GM10847 (cell line): ENCODE measurements around the gene TMC4.

Experiments
- POLR2A ChIP-seq: IDR thresholded peaks from 2 replicates; pipeline ENCODE4 v1.6.1; 2011; ENCODE audit not compliant: insufficient read length; ENCODE audit errors: extremely low read depth

TMC4 gene

DNA sequence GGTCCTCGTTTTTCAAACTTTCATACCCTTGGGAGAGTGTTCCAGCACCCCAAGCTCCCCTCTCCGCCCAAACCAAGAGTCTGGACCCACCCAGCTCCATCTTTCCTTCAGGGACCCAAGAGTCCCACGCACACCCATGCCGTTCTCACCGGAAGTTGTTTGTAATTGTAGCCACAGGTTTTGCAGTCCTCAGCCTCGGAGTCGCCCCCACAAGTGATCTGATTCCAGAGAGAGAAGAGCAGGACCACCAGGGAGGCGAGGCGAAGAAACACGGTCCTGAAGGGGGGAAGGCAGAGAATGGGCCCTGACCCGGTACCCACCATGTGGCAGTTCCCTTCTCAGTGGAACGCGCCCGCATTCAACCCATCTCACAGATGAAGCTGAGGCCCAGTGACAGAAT is 10.1 kb downstream of the TMC4 start:
- TF ChIP-seq POLR2A, result no peak

DNA sequence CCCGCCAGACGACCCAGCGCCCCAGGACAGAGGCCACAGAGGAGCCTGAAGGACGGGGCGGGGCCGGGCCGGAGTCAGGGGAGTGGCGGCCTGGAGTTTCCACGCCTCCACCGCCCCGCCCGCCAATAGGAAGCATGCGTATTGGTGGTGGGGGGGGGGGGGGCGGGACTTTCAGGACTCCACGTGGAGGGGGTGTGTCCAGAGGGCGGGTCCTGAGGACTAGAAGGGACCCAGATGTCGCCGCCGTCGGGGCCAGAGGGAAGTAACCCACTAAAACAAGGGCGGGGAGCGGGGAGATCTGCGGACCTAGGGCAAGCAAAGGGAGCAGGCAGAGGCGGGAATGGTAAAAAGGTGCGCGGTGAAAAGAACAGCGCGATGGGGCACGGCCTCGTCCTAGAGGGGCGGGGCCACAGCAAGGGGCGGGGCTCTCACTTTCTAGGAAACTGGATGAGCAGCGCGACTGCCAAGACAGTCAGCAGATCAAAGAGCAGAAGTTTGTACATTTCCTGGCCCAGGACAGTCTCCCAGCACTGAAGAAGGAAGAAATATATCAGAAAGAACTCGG is 10.6 kb downstream of the TMC4 start:
- no peak for TF ChIP-seq POLR2A

DNA sequence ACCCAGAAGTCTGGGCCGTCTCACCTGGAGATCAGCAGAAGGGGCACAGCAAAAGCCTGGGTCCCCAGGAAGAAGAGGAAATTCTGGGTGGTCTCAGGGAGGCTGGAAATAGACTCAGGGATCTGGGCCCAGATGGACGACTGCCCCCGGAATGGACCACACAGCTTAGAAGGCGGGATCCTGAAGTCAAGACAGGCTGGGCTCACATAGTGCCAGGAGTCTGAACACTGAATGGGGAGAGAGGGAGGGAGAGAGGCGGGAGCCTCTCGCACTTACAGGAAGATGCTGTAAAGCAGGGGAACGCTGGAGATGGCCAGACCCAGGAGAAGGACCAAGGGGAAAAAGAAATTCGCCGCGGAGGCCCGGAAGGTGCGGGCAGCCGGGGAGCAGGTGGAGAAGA is 12.1 kb downstream of the TMC4 start:
- TF ChIP-seq POLR2A, result no peak

DNA sequence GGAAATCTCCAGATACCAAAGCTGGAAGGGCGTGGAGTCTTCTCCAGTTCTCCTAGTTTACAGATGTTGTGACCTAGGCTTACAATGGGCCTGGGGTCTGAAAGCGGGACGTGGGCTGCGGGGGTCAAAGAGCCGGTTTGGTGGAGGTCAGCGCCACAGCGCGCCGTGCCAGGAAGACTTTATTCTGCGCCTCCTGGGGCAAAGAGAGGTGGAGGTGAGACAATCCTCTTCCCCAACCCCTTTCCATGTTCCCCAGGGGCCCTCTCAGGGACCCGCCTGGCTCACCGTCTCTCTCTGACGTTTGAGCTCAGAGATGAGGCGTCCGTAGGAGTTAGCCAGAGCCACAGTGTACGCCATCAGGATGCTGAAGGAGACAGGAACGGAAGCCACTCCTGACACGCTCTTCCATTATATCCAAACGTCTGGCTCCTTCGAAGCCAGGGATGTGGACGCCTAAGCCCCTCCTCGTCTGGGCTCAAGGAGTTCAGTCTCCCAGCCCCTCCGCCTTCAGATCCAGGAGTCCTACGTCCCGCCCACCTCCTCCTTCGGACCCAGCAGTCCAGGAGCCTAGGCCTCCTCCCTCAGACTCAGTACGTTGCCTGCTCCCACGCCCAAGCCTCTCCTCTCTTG is 12.7 kb downstream of the TMC4 start:
- TF ChIP-seq POLR2A, result no peak

DNA sequence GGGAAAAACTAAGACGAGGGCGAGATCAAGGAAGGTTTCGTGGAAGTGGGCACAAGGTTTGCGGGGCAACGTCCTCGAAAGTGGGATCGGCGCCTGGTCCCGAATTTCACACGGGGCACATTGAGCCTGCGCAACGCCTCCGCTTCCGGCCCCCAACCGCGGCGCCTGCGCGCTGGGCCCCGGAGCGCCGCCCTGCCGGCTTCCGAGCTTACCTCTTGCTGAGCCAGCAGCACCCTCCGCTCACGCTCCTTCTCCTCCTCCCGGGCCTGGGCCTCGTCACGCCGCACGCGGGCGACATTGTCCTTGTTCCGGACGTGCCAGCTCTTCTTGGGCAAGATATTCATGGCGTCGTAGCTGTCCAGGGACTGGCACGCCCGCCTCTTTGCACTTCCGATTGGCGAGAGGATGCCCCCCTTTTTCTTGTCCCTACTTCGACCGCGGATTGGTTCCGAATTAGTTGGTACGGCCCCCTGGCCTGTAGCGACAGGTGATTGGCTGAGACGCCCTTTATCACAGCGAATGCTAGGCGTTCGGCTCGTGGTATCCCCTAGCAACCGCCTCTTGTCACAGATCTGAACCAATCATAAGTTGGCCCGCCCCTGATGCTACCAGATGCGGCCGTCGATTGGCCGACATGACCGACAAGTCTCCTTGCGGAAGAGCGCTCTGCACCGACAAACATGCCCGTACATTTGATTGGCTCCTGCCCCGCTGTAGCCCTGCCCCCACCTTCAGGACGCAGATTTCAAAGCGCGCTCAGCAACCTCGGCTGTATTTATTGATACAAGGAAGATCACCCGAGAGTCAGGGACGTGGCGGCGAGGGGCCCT is 13.4 kb downstream of the TMC4 start, which contains the start of gene LENG1:
Gene LENG1, minus strand, starts transcription at position 370 of the 830 bp plus-strand sequence. Its CDS starts 26 bp downstream, at position 344.
- TF ChIP-seq POLR2A, result peak; percentile 82

DNA sequence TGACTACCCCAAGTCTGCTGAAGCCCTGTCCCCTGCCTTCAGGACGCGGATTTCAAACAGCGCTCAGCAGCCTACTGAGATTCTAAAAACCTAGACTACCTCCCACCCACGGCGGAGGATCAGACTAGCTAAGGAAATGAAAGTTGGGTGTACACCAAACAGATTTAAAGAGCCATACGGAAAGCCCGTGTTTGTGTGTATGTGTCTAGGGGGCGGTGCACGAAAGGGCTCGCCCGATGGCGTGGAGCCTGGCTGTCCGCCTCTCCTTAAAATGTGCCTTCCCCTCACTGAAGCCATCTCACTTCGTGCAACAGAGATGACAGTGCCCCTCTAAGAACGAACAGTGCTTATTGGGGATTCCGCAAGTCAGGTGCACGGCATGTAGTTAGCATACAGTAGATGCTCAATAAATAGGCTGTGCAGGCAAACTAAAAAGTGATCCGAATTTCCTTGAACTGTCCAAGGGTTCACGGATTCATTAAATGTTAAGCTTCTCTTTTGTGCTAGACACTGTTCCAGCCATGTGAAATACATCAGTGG is 14.1 kb downstream of the TMC4 start:
- no peak for TF ChIP-seq POLR2A

DNA sequence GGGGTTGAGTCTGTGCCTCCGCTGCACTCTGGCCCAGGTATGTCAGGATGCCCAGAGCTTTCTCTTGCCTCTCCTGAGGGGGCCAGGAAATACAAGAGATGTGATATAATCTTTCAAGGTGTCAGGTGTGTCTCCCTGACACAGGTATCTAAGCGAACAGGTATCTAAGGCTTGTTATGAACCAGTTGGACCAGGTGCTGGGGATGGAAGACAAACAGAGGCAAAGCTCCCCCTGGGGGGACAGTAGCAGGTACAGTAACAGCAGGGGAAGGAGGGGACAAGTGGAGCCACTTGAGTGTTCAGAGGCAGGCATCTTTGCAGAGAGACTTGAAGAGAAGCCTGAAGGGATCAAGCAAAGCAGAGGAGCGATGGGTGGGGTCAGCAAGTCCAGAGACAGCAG is 16.0 kb downstream of the TMC4 start:
- TF ChIP-seq POLR2A, result no peak

DNA sequence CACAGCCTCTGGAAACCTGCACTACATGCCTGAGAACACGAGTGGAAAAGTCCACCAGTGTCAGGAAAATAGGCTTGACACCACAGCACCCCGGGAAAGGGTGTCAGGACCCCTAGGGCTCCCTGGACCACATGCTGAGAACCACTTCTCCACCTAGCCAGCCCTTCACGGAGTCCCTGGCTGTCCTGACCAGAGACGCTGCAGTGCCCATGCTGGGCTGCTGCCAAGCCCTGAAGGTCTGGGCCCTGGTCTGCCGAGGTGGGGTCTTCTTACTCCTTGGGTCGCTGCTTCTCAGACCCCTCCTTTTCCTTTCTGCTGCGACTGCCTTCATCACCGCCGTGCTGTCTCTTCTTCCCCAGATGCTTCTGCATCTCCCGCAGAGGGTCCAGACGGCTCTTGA is 16.5 kb downstream of the TMC4 start:
- no peak for TF ChIP-seq POLR2A

DNA sequence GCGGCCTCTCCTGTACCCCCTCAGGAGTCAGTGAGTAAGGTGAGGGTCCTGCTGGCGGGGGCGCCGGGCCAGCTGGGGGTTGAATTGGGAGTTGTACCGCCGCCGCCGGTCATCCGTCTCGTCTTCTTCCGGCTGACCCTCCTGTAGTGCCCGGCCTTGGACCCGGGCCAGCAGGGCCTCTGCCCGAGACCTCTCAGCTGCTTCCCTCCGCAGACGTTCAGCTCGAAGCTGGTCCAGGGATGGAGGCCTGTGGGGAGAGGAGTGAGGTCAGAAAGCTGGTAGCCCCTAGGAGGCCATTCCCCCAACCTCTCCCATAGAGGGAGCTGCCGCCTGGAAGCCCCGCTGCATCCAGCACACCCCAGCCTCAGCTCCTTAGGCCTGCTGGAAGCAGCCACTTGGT is 17.3 kb downstream of the TMC4 start:
- TF ChIP-seq POLR2A, result no peak

DNA sequence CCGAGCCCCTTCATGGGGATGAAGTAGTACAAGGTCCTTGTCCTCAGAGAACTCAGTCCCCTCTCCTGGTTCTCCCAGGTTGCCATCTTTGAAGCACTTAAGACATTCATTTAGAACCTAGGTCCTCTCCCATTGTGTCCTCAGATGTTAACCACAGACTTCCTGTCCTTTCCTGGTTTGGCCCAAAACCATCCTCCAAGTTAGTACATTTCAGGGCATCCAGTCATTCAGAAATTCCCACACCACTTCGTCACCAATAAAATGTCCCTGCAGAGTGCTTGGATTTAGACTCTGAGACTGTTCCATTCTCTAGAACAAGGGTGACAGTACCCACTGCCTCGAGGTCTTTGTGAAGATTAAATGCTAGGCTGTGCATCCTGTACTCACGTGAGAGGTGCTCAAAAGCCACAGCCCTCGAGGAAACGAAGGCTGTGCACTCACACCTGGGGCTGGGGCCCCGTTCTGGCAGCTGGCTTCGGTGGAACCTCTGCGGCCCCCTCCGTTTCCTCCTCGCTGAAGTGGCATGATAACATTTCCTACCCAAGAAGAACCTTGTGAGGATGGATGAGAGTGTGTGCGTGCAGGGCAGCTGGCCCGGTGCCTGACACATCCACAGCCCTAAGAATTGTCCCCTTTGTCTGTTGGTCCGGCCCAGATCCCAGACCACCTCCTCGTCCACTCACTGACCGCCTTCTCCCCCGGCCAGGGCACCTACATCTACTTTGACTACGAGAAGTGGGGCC is 18.2 kb downstream of the TMC4 start:
- no peak for TF ChIP-seq POLR2A

DNA sequence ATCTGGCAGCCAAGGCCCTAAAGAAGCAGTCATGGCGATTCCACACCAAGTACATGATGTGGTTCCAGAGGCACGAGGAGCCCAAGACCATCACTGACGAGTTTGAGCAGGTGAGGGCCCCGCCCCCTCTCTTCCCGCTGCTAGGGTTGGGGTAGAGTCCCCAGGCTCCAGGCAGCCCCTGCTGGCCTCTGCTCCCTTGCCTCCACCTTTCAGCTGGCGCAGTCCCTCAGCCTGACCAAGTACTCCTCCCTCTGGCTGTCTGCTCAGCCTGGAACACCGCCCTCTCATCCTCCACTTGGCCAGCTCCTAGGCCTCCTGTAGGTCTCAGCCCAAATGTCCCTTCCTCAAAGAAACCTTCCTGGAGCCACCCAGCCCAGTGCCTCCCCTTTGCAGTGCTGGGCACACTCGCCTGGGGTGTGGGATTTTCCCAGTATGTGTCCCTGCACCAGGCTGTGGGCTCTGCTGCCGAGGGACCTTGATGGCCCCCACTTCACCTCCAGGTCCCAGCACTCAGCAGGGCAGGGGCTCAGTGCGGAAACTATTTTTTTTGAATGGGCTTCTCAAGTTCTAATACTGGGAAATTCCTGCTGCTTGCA is 19.1 kb downstream of the TMC4 start:
- TF ChIP-seq POLR2A, result no peak

DNA sequence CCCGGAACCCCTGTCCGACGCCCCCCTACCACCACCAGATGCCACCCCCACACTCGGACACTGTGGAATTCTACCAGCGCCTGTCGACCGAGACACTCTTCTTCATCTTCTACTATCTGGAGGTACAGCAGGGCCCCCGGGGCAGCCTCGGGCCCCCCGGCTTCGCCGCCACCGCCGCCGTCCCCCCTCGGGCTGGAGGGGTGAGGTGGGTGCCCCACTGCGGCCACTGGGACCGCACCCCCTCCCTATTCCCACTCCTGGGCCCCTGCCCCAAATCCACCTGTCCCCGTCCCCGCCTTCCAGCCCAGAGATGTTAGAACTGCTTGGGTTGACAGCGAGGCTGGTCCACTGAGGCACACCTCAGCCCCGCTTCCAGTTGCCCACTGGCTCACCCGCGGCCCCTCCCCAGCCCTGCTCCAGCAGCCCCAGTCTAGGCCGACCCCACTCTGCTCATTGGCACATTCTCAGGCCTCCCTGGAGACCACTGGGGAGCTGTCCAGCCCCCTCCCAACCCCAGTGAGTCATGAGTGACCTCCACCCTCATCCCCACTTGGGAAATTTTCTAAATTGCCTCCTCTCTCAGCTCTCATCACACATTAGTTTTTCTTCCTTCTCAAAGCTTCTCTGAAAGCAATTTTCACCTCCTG is 20.0 kb downstream of the TMC4 start:
- no peak for TF ChIP-seq POLR2A

DNA sequence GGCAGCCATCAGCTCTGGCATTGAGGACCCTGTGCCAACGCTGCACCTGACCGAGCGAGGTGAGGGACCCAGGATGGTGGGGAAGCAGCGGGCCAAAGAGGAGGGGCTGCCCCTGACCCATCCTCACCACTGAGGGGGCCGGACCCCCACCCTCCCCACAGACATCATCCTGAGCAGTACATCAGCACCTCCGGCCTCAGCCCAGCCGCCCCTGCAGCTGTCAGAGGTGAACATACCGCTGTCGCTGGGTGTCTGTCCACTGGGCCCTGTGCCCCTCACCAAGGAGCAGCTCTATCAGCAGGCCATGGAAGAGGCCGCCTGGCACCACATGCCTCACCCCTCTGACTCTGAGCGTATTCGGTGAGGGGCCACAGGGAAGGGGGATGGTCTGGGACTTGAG is 20.7 kb downstream of the TMC4 start:
- TF ChIP-seq POLR2A, result no peak

DNA sequence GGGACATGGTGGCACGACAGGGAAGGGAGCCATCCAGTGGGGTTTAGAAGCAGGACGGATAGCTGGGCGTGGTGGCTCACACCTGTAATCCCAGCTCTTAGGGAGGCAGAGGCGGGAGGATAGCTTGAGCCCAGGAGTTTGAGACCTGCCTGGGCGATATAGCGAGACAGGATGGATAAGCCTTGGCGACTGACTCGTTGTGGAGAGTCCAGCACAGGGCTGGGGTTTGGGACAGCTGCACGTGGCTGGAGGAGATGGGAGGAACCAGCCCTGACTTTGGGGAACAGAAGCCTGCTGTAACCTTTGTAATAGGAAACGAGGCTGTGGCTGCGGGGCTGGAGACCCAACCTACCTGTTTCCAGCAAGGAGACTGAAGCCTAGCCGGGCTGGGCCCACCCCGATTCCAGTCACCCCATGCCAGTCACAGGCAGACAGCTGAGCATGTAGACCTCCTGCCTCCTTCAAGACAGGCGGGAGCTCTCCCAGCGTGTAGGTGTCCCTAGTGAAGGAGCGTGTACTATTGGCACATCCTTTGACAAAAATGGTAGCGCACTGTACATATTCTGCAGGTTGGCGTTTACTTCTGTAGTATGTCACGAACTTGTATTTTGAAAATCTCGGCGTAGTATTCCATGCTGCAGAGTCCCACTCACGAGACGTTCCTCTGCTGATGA is 21.5 kb downstream of the TMC4 start:
- no peak for TF ChIP-seq POLR2A

DNA sequence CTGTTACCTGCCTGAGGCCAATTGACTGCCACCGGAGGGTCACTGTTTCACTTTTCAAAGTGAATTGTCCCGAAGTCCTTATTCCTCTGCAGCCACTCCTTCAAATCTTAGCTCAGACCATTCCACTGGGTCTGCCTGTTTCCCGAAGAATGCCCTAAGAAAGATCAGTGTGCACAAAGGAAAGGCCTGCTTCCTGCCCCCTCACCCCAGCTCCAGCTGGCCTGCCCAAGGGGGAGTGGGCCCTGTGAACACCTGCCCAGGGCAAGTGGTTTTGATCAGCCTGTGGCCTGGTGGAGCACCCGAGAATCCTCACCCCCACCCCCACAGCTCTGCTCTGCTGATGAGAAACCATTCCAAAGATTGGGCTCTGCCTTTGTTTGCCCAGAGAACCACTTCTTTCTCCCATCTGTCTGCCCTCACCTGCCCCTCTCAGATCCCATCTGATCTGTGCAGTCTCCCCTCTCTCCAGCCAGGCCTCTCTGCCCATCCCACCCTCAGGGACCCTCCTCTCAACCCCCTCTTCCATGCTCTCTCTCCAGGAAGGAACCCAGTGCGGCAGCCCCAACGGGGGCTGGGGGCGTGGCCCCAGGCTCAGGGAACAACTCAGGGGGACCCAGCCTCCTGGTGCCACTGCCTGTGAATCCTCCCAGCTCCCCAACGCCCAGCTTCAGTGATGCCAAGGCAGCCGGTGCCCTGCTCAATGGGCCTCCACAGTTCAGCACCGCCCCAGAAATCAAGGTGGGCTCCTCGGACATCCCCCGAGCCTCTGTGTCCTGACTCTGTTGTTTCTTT is 23.7 kb downstream of the TMC4 start:
- TF ChIP-seq POLR2A, result no peak
